HG03039 (cell line): ENCODE results near the gene BASP1.

Experiments used
- ATAC-seq: cut with Tn5 transposase; IDR thresholded peaks from one replicate; pipeline ENCODE4 v1.9.1; 2021; ENCODE audit warnings: mild to moderate bottlenecking, moderate library complexity; ENCODE audit not compliant: unreplicated experiment

The BASP1 gene, protein sequence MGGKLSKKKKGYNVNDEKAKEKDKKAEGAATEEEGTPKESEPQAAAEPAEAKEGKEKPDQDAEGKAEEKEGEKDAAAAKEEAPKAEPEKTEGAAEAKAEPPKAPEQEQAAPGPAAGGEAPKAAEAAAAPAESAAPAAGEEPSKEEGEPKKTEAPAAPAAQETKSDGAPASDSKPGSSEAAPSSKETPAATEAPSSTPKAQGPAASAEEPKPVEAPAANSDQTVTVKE

DNA sequence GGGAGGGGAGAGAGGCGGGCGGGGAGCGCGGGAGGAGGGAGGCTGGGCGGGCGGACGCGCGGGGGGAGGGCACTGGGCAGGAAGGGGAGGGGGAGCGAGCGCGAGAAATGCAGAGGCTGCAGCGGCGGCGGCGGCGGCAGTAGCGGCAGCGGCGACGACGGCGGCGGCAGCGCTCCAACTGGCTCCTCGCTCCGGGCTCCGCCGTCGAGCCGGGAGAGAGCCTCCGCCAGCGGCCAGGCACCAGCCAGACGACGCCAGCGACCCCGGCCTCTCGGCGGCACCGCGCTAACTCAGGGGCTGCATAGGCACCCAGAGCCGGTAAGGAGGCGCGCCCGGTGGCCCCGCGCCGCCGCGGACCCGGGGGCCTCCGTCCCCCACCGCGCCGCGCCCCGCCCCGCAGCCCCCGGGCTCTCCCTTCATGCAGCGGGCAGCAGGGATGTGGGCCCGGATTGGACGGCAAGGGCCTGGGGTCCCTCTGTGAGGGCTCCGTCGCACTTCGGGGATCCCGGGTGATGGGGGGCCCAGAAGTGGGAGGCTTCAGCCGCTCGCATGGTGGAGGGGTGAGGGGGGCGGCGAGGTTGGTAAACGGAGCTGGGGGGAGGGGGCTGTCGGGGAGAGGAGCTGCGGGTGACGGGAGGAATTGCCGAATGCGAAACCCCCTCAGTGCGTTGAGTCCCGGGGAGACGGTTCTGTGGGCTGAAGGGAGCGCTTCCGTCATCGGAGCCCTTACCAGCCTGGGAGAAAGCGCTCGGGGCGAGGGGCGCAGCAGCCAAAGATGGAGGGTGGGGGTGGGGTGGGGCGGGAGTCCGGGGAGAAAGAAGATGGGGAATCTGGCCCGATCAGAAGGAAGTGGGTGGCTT is at the start of gene BASP1:
Gene BASP1 (plus strand): TSS at position 139 of the 860 bp plus-strand sequence. CDS start 57,586 bp downstream, outside the sequence.
- peak; percentile 35 for ATAC-seq

DNA sequence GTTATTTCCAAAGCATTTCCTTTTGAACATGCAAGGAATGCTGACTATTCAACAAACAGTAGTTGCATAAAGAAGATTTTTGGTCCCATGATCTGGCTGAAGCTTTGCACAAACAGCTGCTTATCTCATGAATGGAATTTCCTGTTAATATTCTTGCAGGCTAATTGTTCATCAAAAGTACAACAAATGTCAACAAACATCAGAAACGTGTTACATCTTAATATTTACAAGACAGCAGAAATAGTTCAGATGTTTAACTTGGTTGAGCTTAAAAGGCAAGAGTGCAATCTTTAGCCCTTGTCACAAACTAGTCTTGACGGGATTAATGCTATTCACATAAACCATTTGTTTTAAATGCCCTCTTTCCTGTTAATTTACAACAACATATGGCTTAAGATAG is 47.9 kb upstream of the BASP1 start:
- ATAC-seq = no peak

GRCh38 chr5:17172791-17173190 is 44.6 kb upstream of the BASP1 start:
- no peak for ATAC-seq

DNA sequence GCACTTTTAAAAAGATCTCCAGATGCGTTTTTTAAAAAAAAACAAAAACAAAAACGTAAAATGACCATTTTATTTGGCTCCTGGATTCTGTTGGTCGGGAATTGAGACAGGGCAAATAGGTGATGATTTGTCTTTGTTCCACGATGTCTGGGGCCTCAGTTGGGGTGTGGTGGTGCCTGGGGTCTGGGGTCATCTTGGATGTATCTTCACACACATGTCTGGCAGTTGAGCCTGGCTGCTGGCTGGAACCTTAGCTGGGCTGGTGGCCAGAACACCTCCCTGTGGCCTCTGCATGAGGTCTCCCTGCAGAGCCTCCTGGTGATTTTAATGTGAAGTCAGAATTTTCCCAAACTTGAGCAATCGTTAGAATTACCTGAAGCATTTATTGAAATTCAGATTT is 42.5 kb upstream of the BASP1 start:
- no peak for ATAC-seq

DNA sequence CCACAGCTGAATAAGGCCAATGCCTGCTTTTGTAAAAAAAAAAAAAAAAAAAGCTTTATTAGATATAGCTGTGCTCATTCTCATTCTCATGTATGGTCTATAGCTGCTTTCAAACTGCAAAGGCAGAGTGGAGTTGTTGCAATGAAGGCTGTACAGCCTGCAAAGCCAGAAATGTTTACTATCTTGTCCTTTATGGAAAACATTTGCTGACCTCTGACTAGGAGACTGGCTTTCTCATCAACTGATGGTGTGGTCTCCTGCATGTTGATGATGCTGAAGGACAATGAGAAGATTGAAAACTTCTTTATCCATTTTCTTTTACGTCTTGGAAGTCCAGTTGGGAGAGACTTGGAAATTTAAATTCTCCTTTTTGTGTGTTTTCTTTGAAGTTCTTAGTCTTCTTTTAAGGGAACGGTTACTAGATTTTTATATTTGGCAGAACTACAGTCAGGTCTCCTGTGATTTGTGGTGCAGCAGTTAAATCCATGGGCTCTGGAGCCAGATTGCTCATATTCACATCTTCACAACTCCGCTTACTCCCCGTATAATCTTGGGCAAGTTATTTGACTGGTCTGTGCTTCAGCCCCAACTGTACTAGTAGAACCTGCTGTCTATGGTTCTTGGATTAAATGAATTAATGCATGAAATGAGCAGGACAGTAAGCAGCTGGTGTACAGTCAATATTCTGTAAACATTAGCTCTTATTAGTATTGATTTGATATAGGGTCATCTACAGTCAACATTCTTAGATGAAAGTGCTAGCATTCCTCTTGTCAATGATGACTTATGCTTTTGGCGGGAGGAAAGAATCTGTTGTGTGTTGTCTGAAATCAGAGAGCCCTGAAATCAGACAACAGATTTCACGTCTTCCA is 39.7 kb upstream of the BASP1 start:
- ATAC-seq = no peak

- ATAC-seq = no peak
Measured at GRCh38 chr5:17178373-17178675, 39.1 kb upstream of the BASP1 start.

DNA sequence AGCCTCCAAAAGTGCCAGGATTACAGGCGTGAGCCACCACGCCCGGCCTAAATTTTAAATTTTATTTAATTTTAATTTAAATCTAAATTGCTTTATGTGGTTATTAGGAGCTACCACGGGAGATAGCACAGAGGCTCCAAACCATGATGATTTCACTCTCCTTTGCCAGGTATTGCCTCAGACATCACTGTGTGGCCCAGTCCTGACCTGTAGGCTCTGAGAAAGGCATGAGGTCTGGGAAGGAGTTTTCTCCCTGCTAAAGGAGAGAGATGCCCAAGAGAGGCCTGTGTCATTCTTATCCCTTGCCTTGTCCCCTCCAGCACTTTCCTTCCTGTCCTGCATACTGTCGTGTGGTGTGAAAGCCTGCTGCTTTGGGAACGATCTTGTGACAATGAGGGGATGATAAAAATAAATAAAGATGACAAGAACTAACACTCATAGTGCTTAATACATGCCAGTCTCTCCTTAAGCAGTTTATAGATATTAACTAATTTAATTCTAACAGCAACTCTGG is 37.0 kb upstream of the BASP1 start:
- ATAC-seq = no peak

GRCh38 chr5:17180864-17181723 is 36.3 kb upstream of the BASP1 start:
- no peak for ATAC-seq

- ATAC-seq = no peak
Measured at GRCh38 chr5:17182494-17182893, 34.9 kb upstream of the BASP1 start.

GRCh38 chr5:17182981-17183380 is 34.5 kb upstream of the BASP1 start:
- no peak for ATAC-seq

DNA sequence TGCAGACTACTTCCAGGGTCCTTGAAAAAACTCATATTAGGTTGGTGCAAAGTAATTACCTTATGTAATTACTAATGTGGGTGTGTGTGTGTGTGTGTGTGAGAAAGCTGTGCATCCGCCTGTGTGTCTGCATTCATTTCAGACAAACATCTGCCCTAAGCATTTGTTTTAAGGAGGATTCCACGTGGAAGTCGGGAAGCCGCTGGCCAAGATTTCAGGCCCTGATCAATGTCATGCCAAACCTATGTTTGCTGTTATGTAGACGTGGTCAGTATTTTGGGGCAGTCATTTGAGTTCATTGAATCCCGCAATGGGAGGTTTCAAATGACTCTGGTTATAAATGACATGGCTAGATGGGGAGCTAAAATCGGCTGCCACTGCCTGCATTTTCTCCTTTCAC is 33.6 kb upstream of the BASP1 start:
- ATAC-seq = no peak

- ATAC-seq = no peak
Measured at GRCh38 chr5:17184588-17184987, 32.8 kb upstream of the BASP1 start.

DNA sequence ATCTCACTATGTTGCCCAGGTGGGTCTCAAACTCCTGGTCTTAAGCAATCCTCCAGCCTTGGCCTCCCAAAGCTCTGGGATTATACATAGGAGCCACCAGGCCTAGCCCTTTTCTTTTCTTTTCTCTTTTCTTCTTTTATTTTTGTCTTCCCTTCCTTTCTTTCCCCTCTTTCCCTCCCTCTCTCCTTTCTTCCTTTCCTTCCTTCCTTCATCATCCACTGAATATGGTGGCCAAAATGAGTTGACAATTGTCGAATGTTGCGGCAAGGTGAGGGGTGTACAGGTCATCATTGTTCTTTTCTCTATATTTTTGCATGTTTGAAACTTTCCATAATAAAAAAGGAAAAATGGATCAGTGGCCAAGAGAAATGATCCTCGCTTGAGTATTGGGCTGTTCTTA is 32.1 kb upstream of the BASP1 start:
- ATAC-seq = no peak

GRCh38 chr5:17185773-17186172 is 31.7 kb upstream of the BASP1 start:
- ATAC-seq = no peak

DNA sequence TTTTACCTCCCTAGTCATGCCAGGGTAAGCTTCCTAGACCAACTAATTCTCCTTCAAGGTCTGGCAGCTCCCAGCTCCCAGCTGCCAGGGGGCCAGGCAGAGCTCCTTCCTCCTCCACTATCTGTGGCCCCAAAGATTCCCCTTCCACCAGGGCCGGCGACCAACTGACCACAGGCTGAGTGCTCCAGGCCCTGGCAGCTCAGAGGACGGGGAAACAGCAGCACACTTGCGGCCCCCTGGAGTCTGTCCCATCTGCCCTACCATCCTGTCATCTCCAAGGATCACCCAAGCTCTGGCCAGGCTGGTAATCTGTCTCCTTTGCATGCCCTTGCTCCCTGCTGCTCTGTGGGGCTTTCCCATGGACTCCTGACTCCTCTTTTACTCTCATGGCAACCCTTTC is 31.2 kb upstream of the BASP1 start:
- ATAC-seq = no peak

GRCh38 chr5:17187011-17187785 is 30.2 kb upstream of the BASP1 start:
- no peak for ATAC-seq

- no peak for ATAC-seq
Measured at GRCh38 chr5:17187786-17188170, 29.7 kb upstream of the BASP1 start.

DNA sequence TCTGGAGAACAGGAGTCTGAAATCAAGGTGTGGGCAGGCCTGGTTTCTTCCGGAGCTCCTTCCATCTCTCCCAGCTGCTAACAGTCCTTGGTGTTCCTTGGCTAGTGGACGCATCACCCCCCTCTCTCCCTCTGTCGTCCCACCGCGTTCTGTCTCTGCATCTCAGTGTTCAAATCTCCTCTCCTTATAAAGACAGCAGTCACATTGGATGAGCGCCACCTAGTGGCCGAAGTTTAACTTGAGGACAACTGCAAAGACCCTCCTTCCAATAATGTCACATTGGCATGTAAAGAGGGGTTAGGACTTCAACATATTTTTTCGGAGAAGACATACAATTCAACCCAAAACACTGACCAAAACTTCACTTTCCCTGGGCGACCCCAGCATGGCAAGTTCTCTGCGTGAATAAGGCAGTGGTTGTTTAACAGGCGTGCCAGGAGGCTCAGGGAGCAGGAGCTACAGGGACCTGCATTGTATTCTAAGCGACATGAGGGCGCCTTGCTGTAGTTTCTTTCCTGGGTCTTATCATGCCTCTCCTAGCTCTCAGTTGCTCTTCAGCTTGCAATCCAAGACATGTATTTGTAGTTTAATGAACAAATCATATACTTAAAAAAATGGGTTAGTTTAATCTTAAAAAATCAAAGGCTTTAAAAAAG is 27.9 kb upstream of the BASP1 start:
- peak; percentile 67 for ATAC-seq

GRCh38 chr5:17190242-17190778 is 27.1 kb upstream of the BASP1 start:
- ATAC-seq = no peak
